ENCODE measurements around the gene NUDT14. TPM values are rescaled to one million over a fixed set of nuclear protein-coding genes. Genes with fewer than 3 reads are reported as not detected.

The NUDT14 gene
- total and polyA plus RNA-seq, 12 donors = 15.1 to 33.9 (median 29.6) TPM

GRCh38 chr14:105193916-105194782, 13.0 kb upstream of the NUDT14 start:
- H3K36me3 ChIP-seq = no peaks in the 10 kb centered on the region
- no peak for TF ChIP-seq CTCF (IDR thresholded peaks at IDR 0.05)
- WGBS, 2 donors = 41 to 42% methylated on average over 17 of the region's 17 CpGs
- H3K4me1 ChIP-seq = peaks cover 28 to 76% (median 61%) of the 10 kb centered on the region in 9 donors
- ATAC-seq = no peak
- no peaks in the 10 kb centered on the region for H3K9me3 ChIP-seq
- peak overlapping the region; percentile 55 to 96 (median 88) for H3K27ac ChIP-seq
- H3K27me3 ChIP-seq = peaks cover 8 to 79% (median 53%) of the 10 kb centered on the region in 7 donors
- H3K4me3 ChIP-seq = no peak overlapping the region
- DNase-seq = no peak
- intact Hi-C loops (cut with DNase I) = loop anchor here in 2 of 10 donors (10.0 kb wide), 3 partner anchors 99 to 291 kb away; partner anchors contain the start of genes AHNAK2 (in 1 of the 2) and CRIP1 (in 1 of the 2)

GRCh38 chr14:105192866-105193731, 12.0 kb upstream of the NUDT14 start:
- DNase-seq (peak; percentile 54 to 57), ATAC-seq (peak; percentile 7 to 48 (median 36))
- WGBS, 2 donors = 43 to 53% methylated on average over 29 of the region's 29 CpGs
- Histone ChIP-seq H3K27ac (peak overlapping the region; percentile 55 to 96 (median 88)), H3K36me3 (no peaks in the 10 kb centered on the region), H3K9me3 (peaks cover 0 to 5% (median 0%) of the 10 kb centered on the region in 11 donors), H3K27me3 (peaks cover 8 to 74% (median 54%) of the 10 kb centered on the region in 7 donors), H3K4me3 (peak overlapping the region in 2 of 10 donors; percentile 11 to 20), H3K4me1 (peaks cover 24 to 66% (median 50%) of the 10 kb centered on the region in 9 donors)
- intact Hi-C loops (cut with DNase I) = loop anchor here in 2 of 10 donors (10.0 kb wide), 3 partner anchors 98 to 292 kb away; partner anchors contain the start of genes AHNAK2 (in 1 of the 2) and CRIP1 (in 1 of the 2)
- TF ChIP-seq CTCF (IDR thresholded peaks at IDR 0.05) = no peak

- WGBS, 2 donors = 69 to 72% methylated on average over 14 of the region's 14 CpGs
- Histone ChIP-seq H3K27ac (no peak overlapping the region), H3K9me3 (peaks cover 0 to 10% (median 0%) of the 10 kb centered on the region in 11 donors), H3K4me1 (peaks cover 0 to 15% (median 3%) of the 10 kb centered on the region in 9 donors), H3K27me3 (peaks cover 0 to 34% (median 15%) of the 10 kb centered on the region in 7 donors), H3K4me3 (no peak overlapping the region), H3K36me3 (no peaks in the 10 kb centered on the region)
- no peak for DNase-seq
- peak in 3 of 9 donors; percentile 13 to 18 (median 15) for TF ChIP-seq CTCF (IDR thresholded peaks at IDR 0.05)
- intact Hi-C loops (cut with DNase I) = no loop called here
- no peak for ATAC-seq
These were observed 6.9 kb upstream of the NUDT14 start for GRCh38 chr14:105187935-105188524.
